GM19023 (cell line): ENCODE data around the gene AURKB.
"Not testable (repeated sequence)": the region's sequence is repeated elsewhere in the genome, so short reads cannot be mapped to it uniquely, and the experiment has no call there.

Experiments used
- ATAC-seq: cut with Tn5 transposase; IDR thresholded peaks from one replicate; pipeline ENCODE4 v1.9.1; 2021; ENCODE audit warnings: mild to moderate bottlenecking, moderate library complexity; ENCODE audit not compliant: unreplicated experiment

The AURKB gene

DNA sequence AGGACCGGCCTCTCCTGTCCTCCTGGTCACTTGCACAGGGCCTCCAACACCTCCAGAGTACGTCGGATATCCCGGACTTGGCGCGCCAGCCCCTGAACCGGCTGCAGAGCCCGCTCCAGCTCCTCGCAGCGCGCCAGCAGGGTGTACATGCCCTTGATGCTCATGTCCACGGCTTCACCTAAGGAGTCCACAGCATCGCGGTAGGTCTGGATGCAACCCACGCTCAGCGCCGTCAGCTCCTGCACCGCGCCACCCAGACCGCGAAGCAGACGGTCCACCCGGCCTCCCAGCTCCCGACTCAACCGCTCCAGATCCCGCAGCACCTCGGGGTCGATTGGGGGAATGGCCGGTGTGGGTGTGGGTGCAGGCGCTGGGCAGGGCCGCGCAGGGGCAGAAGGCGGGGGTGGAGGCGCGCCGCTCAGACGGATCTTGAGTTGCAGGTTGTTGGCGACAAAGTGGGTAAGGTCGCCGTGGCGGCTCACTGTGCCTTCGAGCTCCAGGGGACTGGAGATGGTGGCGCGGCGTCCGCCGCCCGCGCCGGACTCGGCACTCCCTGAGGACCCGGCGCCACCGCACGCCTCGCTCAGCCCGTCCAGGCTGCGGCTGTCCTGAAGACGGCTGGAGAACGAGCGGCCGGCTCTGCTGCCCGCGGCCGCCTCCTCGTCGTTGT is 21.2 kb downstream of the AURKB start:
- no peak for ATAC-seq

DNA sequence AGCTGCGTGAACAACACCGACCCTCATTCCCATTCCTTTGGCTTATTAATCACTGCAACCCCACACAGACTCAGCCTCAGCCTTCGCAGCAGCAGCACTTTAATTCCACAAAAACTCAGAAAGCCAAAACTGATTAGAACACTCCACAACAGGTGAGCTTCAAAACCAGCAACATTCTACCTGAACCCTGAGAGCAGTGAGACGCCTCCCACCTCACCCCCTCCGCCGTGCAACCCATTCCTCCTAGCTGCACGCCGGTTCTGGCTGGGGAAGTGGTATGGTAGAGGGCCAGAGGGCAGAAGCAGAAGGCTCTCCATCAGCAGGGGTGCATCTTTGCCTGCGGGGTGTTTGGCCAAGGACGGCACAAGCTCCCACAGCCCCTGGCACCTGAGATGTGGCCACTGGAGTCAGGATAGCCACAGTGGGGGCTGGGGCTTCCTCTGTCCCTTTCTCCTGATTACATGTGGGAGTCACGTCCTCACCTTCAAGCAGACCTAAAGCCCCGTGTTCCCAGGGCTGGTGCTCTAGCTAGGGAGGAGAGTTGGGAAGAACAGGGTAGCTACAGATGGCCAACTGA is 22.0 kb downstream of the AURKB start:
- no peak for ATAC-seq

DNA sequence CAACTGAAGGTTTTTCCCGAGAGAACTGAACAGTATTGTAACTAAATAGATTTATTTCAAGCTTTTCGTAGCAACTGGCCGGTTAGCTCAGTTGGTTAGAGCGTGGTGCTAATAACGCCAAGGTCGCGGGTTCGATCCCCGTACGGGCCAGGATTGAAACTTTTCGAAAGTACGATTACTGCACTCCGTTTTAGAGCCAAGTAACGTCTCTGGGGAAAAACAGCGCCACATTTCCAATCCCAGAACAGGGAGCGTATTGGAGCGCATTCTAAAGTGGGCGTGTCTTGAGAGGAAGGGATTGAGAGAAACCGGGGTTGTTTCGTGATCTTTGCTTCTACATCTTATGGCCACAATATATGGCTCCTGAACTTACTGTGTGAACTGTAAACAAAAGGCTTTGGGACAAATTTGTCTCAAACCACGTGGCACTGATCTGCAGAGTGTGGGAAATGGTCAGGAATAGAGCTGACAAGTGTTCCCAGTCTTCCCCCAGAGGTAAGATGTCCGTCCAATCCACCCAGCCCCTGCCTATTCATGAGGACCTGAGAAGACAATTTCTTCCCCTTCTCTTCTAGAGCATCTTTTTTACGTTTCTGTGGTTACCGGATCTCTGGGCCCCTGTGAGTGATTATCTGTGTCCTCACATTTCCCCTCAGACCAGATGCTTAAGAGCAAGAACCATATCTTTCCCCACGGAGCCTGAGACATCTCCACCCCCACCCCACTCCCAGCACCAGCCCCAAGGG is 22.7 kb downstream of the AURKB start:
- no peak for ATAC-seq

DNA sequence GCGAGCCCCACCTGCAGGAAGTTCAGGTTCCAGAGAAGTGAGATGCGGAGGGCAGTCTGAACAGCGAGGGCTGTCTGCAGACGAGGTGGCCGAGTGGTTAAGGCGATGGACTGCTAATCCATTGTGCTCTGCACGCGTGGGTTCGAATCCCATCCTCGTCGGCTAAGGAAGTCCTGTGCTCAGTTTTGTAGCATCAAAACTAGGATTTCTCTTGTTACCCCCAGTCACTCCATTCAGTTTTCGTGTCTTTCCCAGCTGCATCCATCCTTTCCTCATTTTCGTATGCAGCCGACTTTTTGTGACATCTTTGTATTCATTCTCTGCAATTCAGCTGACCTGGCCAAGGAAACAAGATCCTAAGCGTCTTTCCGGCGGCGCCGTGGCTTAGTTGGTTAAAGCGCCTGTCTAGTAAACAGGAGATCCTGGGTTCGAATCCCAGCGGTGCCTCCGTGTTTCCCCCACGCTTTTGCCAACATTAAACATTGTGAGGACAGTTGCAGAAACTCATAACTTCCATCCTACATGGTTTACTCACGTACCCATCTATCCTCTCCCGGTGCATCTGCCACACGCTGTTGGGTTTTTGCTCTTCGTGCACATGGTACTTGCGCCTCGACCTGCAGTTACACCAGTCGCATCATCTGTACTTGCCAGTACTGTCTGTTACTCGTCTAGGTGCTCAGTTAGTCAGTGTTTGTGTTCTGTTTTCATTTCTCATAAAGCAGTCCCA is 23.4 kb downstream of the AURKB start:
- no peak for ATAC-seq

DNA sequence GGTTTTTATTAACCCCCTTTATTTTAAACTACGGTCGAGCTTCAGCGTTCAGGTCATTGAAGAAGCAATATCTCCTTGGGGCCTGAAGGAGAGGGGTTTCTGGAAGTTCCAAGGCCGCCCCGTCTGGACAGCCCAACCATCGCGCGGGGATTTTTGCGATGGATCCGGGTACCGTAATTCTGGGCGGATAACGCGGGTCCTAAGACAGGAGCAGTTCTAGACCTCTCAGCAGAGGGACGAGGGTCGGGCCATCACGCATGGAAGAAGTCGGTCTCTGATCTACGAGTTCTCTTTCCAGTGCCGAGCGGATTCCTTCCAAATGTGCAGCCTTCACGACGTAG is 24.0 kb downstream of the AURKB start:
- no peak for ATAC-seq

DNA sequence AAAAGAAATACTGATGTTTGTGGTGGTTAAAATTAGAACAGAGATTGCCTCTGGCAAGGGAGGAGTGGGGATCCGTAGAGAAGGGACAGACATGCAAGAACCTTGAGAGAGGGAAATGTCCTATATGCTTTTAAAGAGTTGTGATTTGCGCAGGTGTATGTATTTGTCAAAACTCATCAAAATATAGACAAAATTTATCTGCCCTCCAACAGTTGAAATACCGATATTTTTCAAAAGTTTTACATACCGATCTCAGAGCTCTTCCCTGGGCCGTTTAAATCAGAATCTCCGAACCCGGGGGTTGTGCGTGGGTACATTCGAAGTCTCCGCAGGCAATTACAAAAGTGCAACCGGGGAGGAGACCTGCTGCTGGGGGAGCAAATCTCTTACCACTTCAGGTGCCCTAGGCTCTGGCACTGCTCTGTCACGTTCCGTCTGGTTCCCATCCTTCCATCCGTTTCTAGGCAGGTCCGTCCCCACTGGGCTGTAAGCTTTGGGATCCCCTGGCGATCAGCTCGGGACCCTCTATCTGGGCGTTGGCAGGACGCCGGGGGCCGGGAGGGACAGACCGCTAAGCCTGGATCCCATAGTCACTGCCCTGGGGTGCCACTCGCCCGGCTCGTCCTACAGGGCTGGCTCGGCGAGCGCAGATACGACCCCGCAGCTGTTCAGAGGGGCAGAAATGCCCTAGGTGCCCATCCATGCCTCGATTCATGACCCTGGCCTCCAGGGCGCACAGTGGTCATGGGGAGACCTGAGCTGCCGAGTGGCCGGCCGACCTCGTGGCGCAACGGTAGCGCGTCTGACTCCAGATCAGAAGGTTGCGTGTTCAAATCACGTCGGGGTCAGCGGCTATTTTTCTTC is 24.6 kb downstream of the AURKB start:
- no peak for ATAC-seq

DNA sequence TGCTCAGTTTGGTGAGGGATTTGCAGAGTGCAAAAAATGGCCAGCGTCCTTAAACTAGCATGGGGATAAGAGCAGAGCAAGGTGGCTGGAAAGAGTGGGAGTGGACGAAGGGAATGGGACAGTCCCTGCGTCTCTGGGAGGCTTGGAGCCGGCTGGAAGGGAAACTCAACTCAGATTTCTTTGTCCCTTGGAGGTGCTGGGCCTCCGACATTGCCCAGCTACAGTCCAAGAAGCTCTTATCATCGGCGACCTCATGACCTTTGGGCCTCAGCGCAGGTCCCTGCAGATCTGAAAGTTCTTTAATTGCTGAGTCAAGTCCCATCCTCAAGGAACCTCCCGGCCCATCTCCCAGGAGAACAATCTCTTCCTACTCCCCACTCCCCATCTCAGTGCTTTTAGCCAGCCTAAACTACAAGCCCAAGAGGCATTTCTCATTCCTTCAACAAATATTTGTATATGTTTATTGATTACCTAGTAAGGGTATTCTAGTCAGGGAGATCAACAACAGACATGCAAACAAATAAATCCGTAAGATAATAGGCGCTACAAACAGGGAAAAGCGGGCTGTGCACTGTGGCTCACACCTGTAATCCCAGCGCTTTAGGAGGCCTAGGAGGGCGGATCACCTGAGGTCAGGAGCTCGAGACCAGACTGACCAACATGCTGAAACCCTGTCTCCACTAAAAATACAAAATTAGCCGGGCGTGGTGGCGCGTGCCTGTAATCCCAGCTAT is 33.2 kb downstream of the AURKB start:
- no peak for ATAC-seq

DNA sequence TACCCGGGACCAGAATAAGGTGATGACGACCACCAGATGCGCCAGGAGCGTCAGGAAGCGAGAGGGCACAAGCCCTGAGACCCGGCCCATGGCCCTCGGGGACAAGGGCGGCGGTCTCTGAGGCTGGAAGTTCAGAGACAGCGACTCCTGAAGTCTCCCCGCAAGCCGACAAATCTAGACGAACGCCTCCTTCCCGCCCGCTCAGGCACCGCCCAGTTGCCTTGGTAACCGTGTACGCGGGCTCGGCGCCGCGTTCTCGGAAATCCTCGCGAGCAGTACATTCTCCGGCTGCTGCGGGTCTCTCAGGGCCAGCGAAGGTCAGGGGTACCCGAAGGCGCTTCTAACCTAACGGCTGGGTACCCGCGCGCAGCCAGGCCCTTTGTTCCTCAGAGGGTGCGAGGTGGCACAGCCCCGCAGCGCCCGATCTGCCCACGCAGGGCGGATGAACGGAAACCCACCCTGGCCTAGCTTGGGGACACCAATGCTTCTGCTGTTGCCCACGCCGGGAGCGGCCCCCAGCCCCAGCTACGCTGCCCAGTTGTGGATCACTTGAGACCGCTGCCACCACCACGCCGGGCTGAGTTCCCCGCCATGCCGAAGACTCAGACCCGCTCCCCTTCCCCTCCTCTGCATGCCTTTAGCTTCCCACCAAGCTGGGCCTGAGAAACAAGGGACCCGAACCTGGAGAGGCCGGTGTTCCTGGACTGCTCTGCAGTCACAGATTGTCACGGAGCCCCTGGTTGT is 34.0 kb downstream of the AURKB start, which contains the start of gene TMEM107:
TMEM107 (minus strand) TSS at position 184 of the 744 bp plus-strand sequence; CDS start at position 90, 94 bp downstream.
- no peak for ATAC-seq

DNA sequence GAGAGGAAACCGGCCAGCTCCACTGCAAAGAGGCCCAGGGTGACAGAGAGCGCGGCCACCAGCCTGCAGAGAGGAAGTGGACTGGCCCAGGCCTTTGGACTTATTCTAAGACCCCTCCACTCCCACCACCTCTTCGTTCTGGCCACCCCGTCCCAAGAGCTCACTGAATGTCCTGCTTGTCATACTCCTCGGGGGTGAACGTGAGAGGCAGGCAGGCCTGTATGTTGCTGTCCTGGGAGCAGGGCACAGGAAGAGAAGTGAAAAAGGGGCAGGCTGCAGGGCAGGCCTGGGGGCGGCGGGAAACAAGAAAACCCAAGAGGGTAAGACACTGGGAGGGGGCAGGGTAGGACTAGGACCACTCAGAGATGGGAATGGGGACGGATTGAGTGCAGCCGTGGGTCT is 34.6 kb downstream of the AURKB start:
- no peak for ATAC-seq

DNA sequence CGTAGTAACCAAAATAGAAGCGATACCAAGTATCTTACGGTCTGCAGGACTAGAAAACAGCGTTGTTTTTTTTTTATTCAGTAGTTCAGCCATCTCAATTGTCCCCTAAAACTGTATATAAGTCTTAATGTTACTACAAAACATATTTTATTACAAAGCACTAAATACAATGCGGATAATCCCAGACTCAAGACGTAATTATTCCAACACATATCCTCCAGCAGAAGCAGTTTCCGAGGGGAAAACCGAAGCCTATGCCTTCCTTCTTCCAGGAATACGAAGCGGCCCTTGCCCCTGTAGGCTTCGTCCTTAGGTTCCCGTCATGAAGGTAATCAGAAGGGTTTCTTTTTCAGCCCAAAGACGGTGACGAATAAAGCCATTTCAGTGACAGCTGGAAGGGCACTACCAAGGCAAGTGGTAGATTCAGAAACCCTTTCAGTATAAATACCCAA is 36.5 kb downstream of the AURKB start:
- ATAC-seq, result no peak

DNA sequence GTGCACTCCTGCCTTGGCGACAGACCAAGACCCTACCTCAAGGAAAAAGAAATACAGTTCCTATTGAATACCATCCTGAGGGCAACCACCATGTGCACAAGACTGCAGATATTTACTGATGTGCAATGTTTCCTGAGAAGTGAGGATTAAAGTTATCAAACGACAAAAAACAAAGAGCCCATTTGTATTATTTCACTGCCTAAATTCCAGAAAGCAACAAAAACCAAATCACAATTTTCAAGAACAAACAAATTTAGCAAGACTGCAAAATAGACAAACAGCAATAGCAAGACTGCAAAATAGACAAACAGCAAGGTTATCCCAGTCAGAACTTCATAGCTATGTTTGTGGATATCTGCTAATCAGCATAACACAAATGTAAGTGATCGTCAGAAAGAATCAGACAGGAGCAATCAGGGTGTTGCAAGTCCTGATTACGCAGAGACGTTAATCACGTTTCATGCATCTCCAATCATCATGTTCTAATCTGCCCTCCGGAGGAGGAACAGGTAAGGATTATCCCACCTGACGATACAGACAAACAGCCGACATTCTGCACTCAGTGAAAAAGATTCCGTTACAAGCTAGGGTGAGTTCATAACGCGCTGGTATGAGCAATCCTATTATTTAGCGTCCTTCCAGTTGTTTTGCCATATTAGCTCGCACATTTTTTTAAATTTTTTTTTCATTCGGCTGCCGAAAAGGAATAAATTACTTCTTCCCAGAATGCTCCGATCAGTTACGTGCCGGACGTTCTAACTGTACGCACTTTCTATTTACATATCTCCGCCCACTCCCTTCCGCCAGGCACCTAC is 37.1 kb downstream of the AURKB start:
- ATAC-seq, result peak; percentile 55

DNA sequence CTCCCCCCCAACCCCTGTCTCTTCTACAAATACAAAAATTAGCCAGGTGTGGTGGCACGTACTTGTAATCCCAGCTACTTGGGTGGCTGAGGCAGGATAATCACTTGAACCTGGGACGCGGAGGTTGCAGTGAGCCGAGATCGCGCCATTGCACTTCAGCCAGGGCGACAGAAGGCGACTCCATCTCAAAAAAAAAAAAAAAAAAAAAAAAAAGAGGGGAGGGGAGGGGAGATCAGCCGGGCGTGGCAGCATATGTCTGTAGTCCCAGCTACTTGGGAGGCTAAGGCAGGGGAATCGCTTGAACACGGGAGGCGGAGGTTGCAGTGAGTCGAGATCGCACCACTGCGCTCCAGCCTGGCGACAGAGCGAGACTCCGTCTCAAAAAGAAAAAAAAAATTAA is 40.2 kb downstream of the AURKB start:
- not testable (repeated sequence) for ATAC-seq

DNA sequence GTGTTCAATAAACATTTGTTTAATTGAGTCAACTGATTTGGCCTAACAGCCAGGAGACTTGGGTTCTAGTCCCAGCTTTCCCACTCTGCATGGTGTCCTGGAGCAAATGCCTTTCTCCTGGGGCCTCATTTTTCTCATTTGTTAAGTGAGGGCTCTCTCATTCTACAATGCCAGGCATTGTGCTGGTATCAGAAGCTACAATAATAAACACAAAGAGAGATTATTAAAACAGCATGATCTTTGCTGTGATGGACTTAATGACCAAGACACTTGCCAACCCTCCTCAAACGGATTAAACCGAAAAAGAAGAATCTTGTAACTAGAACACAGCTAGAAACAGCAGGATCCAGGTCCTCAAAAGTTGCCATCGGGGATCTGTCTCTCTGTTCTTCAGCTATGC is 42.8 kb downstream of the AURKB start:
- ATAC-seq, result no peak

DNA sequence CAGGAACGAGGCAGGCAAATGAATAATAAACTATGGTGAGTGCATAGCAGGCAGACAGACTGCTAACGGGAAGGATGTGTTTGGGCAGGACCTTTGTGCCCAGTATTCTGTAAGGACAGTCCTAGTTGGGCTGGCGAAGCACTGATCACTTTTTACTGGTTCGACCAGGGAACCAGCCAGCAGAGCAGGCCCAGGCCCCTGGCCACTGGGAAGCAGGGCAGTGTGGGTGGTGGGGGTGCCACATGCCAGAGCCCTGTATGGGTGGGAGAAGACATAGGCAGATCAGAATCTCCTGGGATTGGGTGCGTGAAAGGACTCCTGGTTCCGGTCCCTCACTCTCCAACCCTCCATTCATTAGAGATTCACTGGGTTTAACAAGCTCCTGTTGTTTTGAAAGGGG is 43.6 kb downstream of the AURKB start:
- no peak for ATAC-seq

DNA sequence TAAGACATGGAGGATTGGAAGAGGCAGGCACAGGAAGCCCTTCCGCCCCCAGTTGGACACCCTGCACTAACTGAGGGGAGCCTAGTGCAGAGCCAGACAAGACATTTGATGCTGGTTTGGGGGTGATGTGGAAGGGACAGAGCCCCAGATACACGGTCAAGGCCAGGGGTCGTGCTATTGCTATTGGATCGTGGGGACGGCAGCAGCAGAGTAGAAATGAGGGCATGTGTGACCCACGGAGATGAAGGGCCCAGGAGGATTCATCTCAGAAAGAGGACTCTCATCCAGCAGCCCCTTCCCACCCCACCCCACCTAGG is 45.6 kb downstream of the AURKB start:
- no peak for ATAC-seq

DNA sequence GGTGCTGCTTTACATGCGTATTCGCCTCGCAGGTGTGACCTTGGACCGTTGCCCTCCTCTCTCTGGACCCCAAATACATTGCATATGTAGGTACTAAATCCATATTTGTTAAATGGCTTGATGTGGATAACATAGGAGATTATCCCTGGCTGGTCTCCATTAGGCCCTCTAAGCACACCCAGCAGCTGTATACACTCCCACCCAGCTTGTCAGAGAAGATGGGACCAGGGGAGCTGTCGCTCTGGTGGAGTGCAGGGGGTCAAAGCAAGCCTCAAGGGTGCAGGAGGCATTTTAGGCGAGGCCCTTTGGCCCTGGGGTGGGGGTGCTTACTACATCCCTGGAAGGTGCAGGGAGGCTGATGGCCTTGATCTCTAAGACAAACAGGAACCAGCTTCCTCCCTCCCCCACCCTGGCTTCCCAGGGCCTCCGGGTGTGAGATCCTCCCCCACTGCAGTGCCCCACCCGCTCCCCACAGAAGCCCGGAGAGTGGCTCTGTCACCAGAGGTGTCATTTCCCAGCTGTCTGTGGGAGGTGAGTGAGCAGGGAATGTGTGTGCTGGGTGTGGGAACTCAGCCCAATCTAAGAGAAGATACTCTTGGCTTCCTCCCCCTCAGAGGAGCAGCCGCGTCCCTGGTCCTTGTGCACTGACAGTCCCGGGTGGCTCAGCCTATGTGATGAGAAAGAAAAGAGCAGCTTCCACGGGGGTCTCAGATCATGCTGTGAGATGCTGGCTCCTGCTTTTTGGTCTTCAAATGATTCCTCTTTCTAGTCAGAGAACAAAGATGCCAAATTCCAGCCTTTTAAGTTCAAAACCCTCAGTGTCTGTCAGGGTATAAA is 46.2 kb downstream of the AURKB start:
- no peak for ATAC-seq
